ENCODE data around the gene SYTL5.
"Not testable (repeated sequence)": the region's sequence is repeated elsewhere in the genome, so short reads cannot be mapped to it uniquely, and the experiment has no call there.

SYTL5 gene

GRCh38 chrX:38006291-38006690, at the start of gene SYTL5:
SYTL5 (plus strand) TSS chrX:38006553; CDS start chrX:38033890, 27,337 bp downstream.
- H3K27me3 ChIP-seq (ENCODE audit: control insufficient read depth, insufficient read depth, low read length), result no peaks in the 10 kb centered on the region
- no peak within 1 kb of the TSS for H3K9ac ChIP-seq (ENCODE audit: low read length)
- H3K9me3 ChIP-seq (ENCODE audit: control insufficient read depth, low read depth, low read length), result peaks cover 11% of the 10 kb centered on the region
- H3K27ac ChIP-seq (ENCODE audit: low read length), result no peak within 1 kb of the TSS
- no peak within 1 kb of the TSS for H3K4me3 ChIP-seq (ENCODE audit: low read length)
- H3K36me3 ChIP-seq (ENCODE audit: control insufficient read depth, low read depth, low read length), result no peaks in the 10 kb centered on the region
- no peaks in the 10 kb centered on the region for H3K4me1 ChIP-seq (ENCODE audit: control insufficient read depth, low read depth, low read length)

- Histone ChIP-seq H3K27me3 (ENCODE audit: control insufficient read depth, insufficient read depth, low read length) (no peaks in the 10 kb centered on the region), H3K27ac (ENCODE audit: low read length) (no peak overlapping the region), H3K4me1 (ENCODE audit: control insufficient read depth, low read depth, low read length) (no peaks in the 10 kb centered on the region), H3K9ac (ENCODE audit: low read length) (no peak overlapping the region), H3K9me3 (ENCODE audit: control insufficient read depth, low read depth, low read length) (peaks cover 8% of the 10 kb centered on the region), H3K4me3 (ENCODE audit: low read length) (no peak overlapping the region), H3K36me3 (ENCODE audit: control insufficient read depth, low read depth, low read length) (no peaks in the 10 kb centered on the region)
These were observed 47.7 kb upstream of the SYTL5 start for GRCh38 chrX:37958525-37959211.

GRCh38 chrX:37959212-37960021, 46.9 kb upstream of the SYTL5 start:
- Histone ChIP-seq H3K27ac (ENCODE audit: low read length) (no peak overlapping the region), H3K9me3 (ENCODE audit: control insufficient read depth, low read depth, low read length) (peaks cover 3% of the 10 kb centered on the region), H3K27me3 (ENCODE audit: control insufficient read depth, insufficient read depth, low read length) (no peaks in the 10 kb centered on the region), H3K36me3 (ENCODE audit: control insufficient read depth, low read depth, low read length) (no peaks in the 10 kb centered on the region), H3K4me1 (ENCODE audit: control insufficient read depth, low read depth, low read length) (no peaks in the 10 kb centered on the region), H3K4me3 (ENCODE audit: low read length) (no peak overlapping the region), H3K9ac (ENCODE audit: low read length) (no peak overlapping the region)

- Histone ChIP-seq H3K4me1 (ENCODE audit: control insufficient read depth, low read depth, low read length) (no peaks in the 10 kb centered on the region), H3K9me3 (ENCODE audit: control insufficient read depth, low read depth, low read length) (peaks cover 4% of the 10 kb centered on the region), H3K27ac (ENCODE audit: low read length) (no peak overlapping the region), H3K36me3 (ENCODE audit: control insufficient read depth, low read depth, low read length) (no peaks in the 10 kb centered on the region), H3K27me3 (ENCODE audit: control insufficient read depth, insufficient read depth, low read length) (no peaks in the 10 kb centered on the region), H3K4me3 (ENCODE audit: low read length) (no peak overlapping the region), H3K9ac (ENCODE audit: low read length) (no peak overlapping the region)
These were observed 45.2 kb upstream of the SYTL5 start for GRCh38 chrX:37961118-37961517.

- Histone ChIP-seq H3K9me3 (ENCODE audit: control insufficient read depth, low read depth, low read length) (peaks cover 9% of the 10 kb centered on the region), H3K36me3 (ENCODE audit: control insufficient read depth, low read depth, low read length) (no peaks in the 10 kb centered on the region), H3K27ac (ENCODE audit: low read length) (no peak overlapping the region), H3K4me3 (ENCODE audit: low read length) (no peak overlapping the region), H3K9ac (ENCODE audit: low read length) (no peak overlapping the region), H3K4me1 (ENCODE audit: control insufficient read depth, low read depth, low read length) (no peaks in the 10 kb centered on the region), H3K27me3 (ENCODE audit: control insufficient read depth, insufficient read depth, low read length) (no peaks in the 10 kb centered on the region)
These were observed 38.6 kb upstream of the SYTL5 start for GRCh38 chrX:37967714-37968113.

- H3K4me1 ChIP-seq (ENCODE audit: control insufficient read depth, low read depth, low read length), result no peaks in the 10 kb centered on the region
- H3K27me3 ChIP-seq (ENCODE audit: control insufficient read depth, insufficient read depth, low read length), result no peaks in the 10 kb centered on the region
These were observed 30.9 kb upstream of the SYTL5 start for GRCh38 chrX:37975421-37975820.

GRCh38 chrX:37976153-37976552, 30.2 kb upstream of the SYTL5 start:
- no peak overlapping the region for H3K9ac ChIP-seq (ENCODE audit: low read length)
- H3K36me3 ChIP-seq (ENCODE audit: control insufficient read depth, low read depth, low read length), result no peaks in the 10 kb centered on the region
- peaks cover 17% of the 10 kb centered on the region for H3K9me3 ChIP-seq (ENCODE audit: control insufficient read depth, low read depth, low read length)

More at GRCh38 chrX:37975421-37975820, 30.9 kb upstream of the SYTL5 start:
- Histone ChIP-seq H3K9me3 (ENCODE audit: control insufficient read depth, low read depth, low read length) (peaks cover 17% of the 10 kb centered on the region), H3K4me3 (ENCODE audit: low read length) (no peak overlapping the region), H3K36me3 (ENCODE audit: control insufficient read depth, low read depth, low read length) (no peaks in the 10 kb centered on the region), H3K9ac (ENCODE audit: low read length) (no peak overlapping the region), H3K27ac (ENCODE audit: low read length) (no peak overlapping the region)

DNA sequence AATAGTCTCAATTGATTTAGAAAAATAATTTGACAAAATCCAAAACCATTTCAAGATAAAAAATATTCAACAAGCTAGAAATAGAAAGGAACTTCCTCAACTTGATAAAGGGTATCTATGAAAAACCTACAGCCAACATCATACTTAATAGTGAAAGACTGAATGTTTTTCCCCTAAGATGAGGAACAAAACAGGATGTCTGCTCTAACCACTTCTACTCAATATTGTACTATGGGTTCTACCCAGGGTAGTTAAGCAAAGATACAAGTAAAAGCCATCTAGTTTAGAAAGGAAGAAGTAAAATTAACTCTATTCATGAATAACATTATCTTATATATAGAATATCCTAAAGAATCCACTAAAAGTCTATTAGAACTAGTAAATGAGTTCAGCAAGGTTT, 21.5 kb upstream of the SYTL5 start:
- H3K27ac ChIP-seq (ENCODE audit: low read length), result no peak overlapping the region

More at GRCh38 chrX:37976153-37976552, 30.2 kb upstream of the SYTL5 start:
- Histone ChIP-seq H3K4me3 (ENCODE audit: low read length) (no peak overlapping the region), H3K27me3 (ENCODE audit: control insufficient read depth, insufficient read depth, low read length) (no peaks in the 10 kb centered on the region), H3K27ac (ENCODE audit: low read length) (no peak overlapping the region), H3K4me1 (ENCODE audit: control insufficient read depth, low read depth, low read length) (no peaks in the 10 kb centered on the region)

GRCh38 chrX:37986893-37987292, 19.5 kb upstream of the SYTL5 start:
- no peak overlapping the region for H3K9ac ChIP-seq (ENCODE audit: low read length)
- no peaks in the 10 kb centered on the region for H3K36me3 ChIP-seq (ENCODE audit: control insufficient read depth, low read depth, low read length)
- H3K27me3 ChIP-seq (ENCODE audit: control insufficient read depth, insufficient read depth, low read length), result no peaks in the 10 kb centered on the region
- no peak overlapping the region for H3K4me3 ChIP-seq (ENCODE audit: low read length)
- H3K27ac ChIP-seq (ENCODE audit: low read length), result no peak overlapping the region
- no peaks in the 10 kb centered on the region for H3K4me1 ChIP-seq (ENCODE audit: control insufficient read depth, low read depth, low read length)
- H3K9me3 ChIP-seq (ENCODE audit: control insufficient read depth, low read depth, low read length), result peaks cover 4% of the 10 kb centered on the region

More for the DNA sequence above, 21.5 kb upstream of the SYTL5 start:
- no peaks in the 10 kb centered on the region for H3K27me3 ChIP-seq (ENCODE audit: control insufficient read depth, insufficient read depth, low read length)
- H3K9me3 ChIP-seq (ENCODE audit: control insufficient read depth, low read depth, low read length), result peaks cover 8% of the 10 kb centered on the region
- H3K9ac ChIP-seq (ENCODE audit: low read length), result no peak overlapping the region
- H3K4me1 ChIP-seq (ENCODE audit: control insufficient read depth, low read depth, low read length), result no peaks in the 10 kb centered on the region
- H3K4me3 ChIP-seq (ENCODE audit: low read length), result no peak overlapping the region
- H3K36me3 ChIP-seq (ENCODE audit: control insufficient read depth, low read depth, low read length), result no peaks in the 10 kb centered on the region

DNA sequence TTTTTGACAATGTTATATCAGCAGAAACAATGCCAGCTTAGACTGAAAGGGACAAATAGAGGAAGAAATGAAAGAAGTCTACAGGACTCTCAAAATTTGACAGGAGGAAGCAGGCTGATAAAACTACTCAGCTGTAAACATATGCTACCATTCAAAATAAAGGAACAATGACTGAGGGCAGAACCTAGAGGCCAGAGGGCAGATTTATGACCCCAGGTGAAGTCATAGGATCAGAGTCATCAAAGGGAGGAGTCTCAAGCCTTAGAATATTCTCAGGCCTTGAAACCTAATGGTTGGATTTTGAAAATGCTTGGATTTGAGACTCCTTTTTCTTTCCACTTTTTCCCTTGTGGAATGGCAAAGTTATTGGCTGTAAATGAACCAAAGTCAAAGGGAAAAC, 17.0 kb upstream of the SYTL5 start:
- H3K9me3 ChIP-seq (ENCODE audit: control insufficient read depth, low read depth, low read length), result no peaks in the 10 kb centered on the region
- no peaks in the 10 kb centered on the region for H3K36me3 ChIP-seq (ENCODE audit: control insufficient read depth, low read depth, low read length)
- no peaks in the 10 kb centered on the region for H3K27me3 ChIP-seq (ENCODE audit: control insufficient read depth, insufficient read depth, low read length)
- H3K4me3 ChIP-seq (ENCODE audit: low read length), result no peak overlapping the region
- peaks cover 4% of the 10 kb centered on the region for H3K4me1 ChIP-seq (ENCODE audit: control insufficient read depth, low read depth, low read length)
- no peak overlapping the region for H3K27ac ChIP-seq (ENCODE audit: low read length)
- H3K9ac ChIP-seq (ENCODE audit: low read length), result no peak overlapping the region

DNA sequence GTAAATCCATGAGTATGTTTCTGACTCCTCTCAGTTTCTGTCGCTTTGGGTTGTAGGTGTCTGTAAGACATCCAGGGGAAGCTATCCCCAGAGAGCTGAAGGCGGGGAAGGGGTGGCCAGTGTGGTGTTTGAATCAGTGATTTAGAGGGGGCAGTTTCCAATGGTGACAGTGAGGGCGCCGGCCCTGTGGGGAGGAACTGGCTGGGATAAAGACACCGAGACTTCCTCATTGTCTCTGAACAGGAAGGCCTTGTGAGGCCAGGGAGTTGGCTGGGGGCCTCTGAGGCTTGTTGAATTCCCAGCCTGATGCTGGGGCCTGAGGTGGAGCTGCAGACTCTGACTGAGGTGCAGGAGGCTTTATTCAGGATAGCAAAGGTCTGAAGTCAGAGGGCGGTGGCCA, 15.1 kb upstream of the SYTL5 start:
- H3K9ac ChIP-seq (ENCODE audit: low read length); H3K4me1 ChIP-seq (ENCODE audit: control insufficient read depth, low read depth, low read length); H3K9me3 ChIP-seq (ENCODE audit: control insufficient read depth, low read depth, low read length); H3K27ac ChIP-seq (ENCODE audit: low read length); H3K36me3 ChIP-seq (ENCODE audit: control insufficient read depth, low read depth, low read length); H3K27me3 ChIP-seq (ENCODE audit: control insufficient read depth, insufficient read depth, low read length); H3K4me3 ChIP-seq (ENCODE audit: low read length): not testable (repeated sequence)

DNA sequence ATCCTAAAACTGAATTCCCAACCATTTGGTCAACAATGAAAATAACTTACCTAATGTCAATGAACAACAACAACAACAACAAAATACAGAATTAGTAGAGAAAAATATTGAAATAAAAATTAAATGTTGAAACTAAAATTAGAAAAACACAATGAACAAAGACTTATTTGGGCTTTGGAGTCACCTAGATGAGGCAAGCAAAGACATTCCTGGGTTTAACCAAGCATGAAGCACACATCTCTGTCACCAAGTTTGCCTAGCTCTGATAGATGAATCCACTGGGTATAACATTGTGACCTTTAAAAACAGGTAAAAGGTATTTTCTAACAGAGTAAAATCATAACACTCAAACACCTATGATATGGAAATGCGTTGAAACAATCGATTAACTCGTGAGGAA, 13.2 kb upstream of the SYTL5 start:
- H3K27ac ChIP-seq (ENCODE audit: low read length), result no peak overlapping the region
- no peaks in the 10 kb centered on the region for H3K9me3 ChIP-seq (ENCODE audit: control insufficient read depth, low read depth, low read length)
- H3K27me3 ChIP-seq (ENCODE audit: control insufficient read depth, insufficient read depth, low read length), result no peaks in the 10 kb centered on the region
- no peaks in the 10 kb centered on the region for H3K36me3 ChIP-seq (ENCODE audit: control insufficient read depth, low read depth, low read length)
- no peak overlapping the region for H3K4me3 ChIP-seq (ENCODE audit: low read length)
- no peak overlapping the region for H3K9ac ChIP-seq (ENCODE audit: low read length)
- peaks cover 4% of the 10 kb centered on the region for H3K4me1 ChIP-seq (ENCODE audit: control insufficient read depth, low read depth, low read length)
